B cell (primary cell): Measurements from ENCODE around the gene SLAIN2. TPM values are rescaled to one million over a fixed set of nuclear protein-coding genes. Genes with fewer than 3 reads are reported as not detected.
A peak's percentile ranks its signal among the peaks of the same experiment; 100 is the strongest.

Source experiments
- ATAC-seq: fragments of 200-7000 bp; cut with Tn5 transposase; one replicate; pipeline ENCODE4 v1.10.0; 2021; ENCODE audit warnings: low read depth, mild to moderate bottlenecking, moderate number of reproducible peaks, moderate library complexity
- CTCF ChIA-PET: fragments of 350-600 bp; sonication (Branson Sonifier 250); formaldehyde crosslinking; loops from one replicate; lab custom pipeline; 2021; ENCODE audit warnings: antibody characterized with exemption, inconsistent platforms; lab: Charles Lee
- POLR2A ChIA-PET: fragments of 350-600 bp; sonication (Branson Sonifier 250); formaldehyde crosslinking; loops from one replicate; lab custom pipeline; 2021; ENCODE audit warnings: antibody characterized with exemption; lab: Charles Lee
- DNase-seq: peaks from one replicate; pipeline ENCODE4 v3.0.0; 2013
- H2AFZ ChIP-seq: 2 replicates; pipeline ENCODE4 v1.6.1; 2012; ENCODE audit warnings: mild to moderate bottlenecking, low read depth, low read length; ENCODE audit not compliant: insufficient read depth, poor library complexity, severe bottlenecking
- H3K27ac ChIP-seq, 2 donors: 1 replicate in 1 of 2; 2 replicates in 1 of 2; pipeline ENCODE4 v1.5.1; 2012 to 2013; ENCODE audit warnings: low read length in 2 of 2, mild to moderate bottlenecking in 2 of 2, moderate library complexity in 1 of 2
- H3K27me3 ChIP-seq, 4 experiments: fragments of 200-600 bp in 1 of 4; sonication (generic) in 1 of 4; replicated peaks in 1 of 4; 1 replicate in 2 of 4; 2 replicates in 2 of 4; pipeline versions ENCODE4 v1.6.1 to v1.7.0; 2013 to 2016; ENCODE audit warnings: low read length in 3 of 4, mild to moderate bottlenecking in 2 of 4, mixed read lengths in 1 of 4, moderate library complexity in 1 of 4; ENCODE audit not compliant: insufficient read depth in 4 of 4, control insufficient read depth in 3 of 4; ENCODE audit errors: control extremely low read depth in 1 of 4
- H3K36me3 ChIP-seq, 2 experiments: replicated peaks in 1 of 2; 1 replicate in 1 of 2; 2 replicates in 1 of 2; pipeline versions ENCODE4 v1.6.1 to v1.7.1; 2013; ENCODE audit warnings: low read length in 1 of 2; ENCODE audit not compliant: insufficient read depth in 2 of 2, control insufficient read depth in 1 of 2; ENCODE audit errors: control extremely low read depth in 1 of 2, extremely low read depth in 1 of 2
- H3K4me1 ChIP-seq, 2 donors: fragments of 200-600 bp in 1 of 2; sonication (generic) in 1 of 2; 1 replicate in 1 of 2; 2 replicates in 1 of 2; pipeline versions ENCODE4 v1.5.1 to v1.6.1; 2013 to 2017; ENCODE audit warnings: low read length in 2 of 2; ENCODE audit not compliant: control insufficient read depth in 2 of 2, insufficient read depth in 2 of 2
- H3K4me2 ChIP-seq: replicated peaks from 2 replicates; pipeline ENCODE3; 2012; ENCODE audit warnings: mild to moderate bottlenecking, low read depth, low read length; ENCODE audit not compliant: poor library complexity, severe bottlenecking
- H3K4me3 ChIP-seq, 5 experiments: fragments of 200-600 bp in 1 of 5; sonication (generic) in 1 of 5; 1 replicate in 3 of 5; 2 replicates in 2 of 5; pipeline versions ENCODE4 v1.5.1 to v1.7.0; 2011 to 2016; ENCODE audit warnings: low read length in 4 of 5, mild to moderate bottlenecking in 4 of 5, low read depth in 2 of 5, control low read depth in 1 of 5, moderate library complexity in 1 of 5; ENCODE audit not compliant: insufficient read depth in 1 of 5; ENCODE audit errors: control extremely low read depth in 1 of 5, extremely low read depth in 1 of 5
- H3K79me2 ChIP-seq: fragments of 200-600 bp; sonication (generic); one replicate; pipeline ENCODE4 v1.6.0; 2016; ENCODE audit warnings: low read length; ENCODE audit not compliant: control insufficient read depth, insufficient read depth
- H3K9ac ChIP-seq: fragments of 200-600 bp; sonication (generic); 2 replicates; pipeline ENCODE4 v1.6.1; 2017; ENCODE audit warnings: mild to moderate bottlenecking, low read length, moderate library complexity
- H3K9me3 ChIP-seq, 3 donors: one replicate each; pipeline versions ENCODE4 v1.6.1 to v1.7.1; 2013; ENCODE audit warnings: low read length in 2 of 3; ENCODE audit not compliant: control insufficient read depth in 2 of 3, insufficient read depth in 1 of 3; ENCODE audit errors: control extremely low read depth in 1 of 3
- H4K20me1 ChIP-seq: 2 replicates; pipeline ENCODE4 v1.6.0; 2012; ENCODE audit warnings: mild to moderate bottlenecking, low read length; ENCODE audit not compliant: insufficient read depth, control insufficient read depth, poor library complexity, severe bottlenecking
- H3K27ac Mint-ChIP-seq: one replicate; pipeline ENCODE4 v1.8.0; 2021; ENCODE audit warnings: mixed read lengths
- H3K27me3 Mint-ChIP-seq: one replicate; pipeline ENCODE4 v1.8.0; 2021; ENCODE audit warnings: mixed read lengths
- H3K4me1 Mint-ChIP-seq: one replicate; pipeline ENCODE4 v1.8.0; 2021; ENCODE audit warnings: mixed read lengths
- H3K4me3 Mint-ChIP-seq: one replicate; pipeline ENCODE4 v1.8.0; 2021; ENCODE audit warnings: mixed read lengths
- H3K9me3 Mint-ChIP-seq: one replicate; pipeline ENCODE4 v1.8.0; 2022; ENCODE audit warnings: mixed read lengths; ENCODE audit not compliant: insufficient read depth
- CTCF ChIP-seq: fragments of 200-600 bp; IDR thresholded peaks from one replicate; pipeline ENCODE4 v1.8.0; 2022; ENCODE audit warnings: antibody characterized with exemption, mild to moderate bottlenecking
- EZH2 ChIP-seq: IDR thresholded peaks from 2 replicates; pipeline ENCODE4 v1.6.1; 2012; ENCODE audit warnings: borderline replicate concordance, low read depth, mild to moderate bottlenecking, moderate library complexity, low read length; ENCODE audit not compliant: insufficient read depth, poor library complexity, severe bottlenecking
- WGBS: methylation state at CpG from one replicate; pipeline ENCODE4 v1.1.5; 2013; ENCODE audit warnings: missing lambda C conversion rate; ENCODE audit not compliant: insufficient coverage; 5-methylcytosine and 5-hydroxymethylcytosine counted together
- intact Hi-C: fragments of 100-400 bp; cut with micrococcal nuclease; formaldehyde crosslinking; loops from one replicate; pipeline ENCODE4 v1.10.0; 2022
- polyA plus RNA-seq: library from polyadenylated mRNA; depleted of rRNA; stranded (reverse); fragments of >200 nt; gene quantifications from 2 replicates; pipeline ENCODE4 v1.2.3, GENCODE V29; 2012
- total RNA-seq, 2 donors: library from RNA; stranded (reverse); fragments of 120-200 nt in 1 of 2; gene quantifications; 1 replicate in 1 of 2; 2 replicates in 1 of 2; pipeline versions ENCODE4 v1.2.3 to v1.2.4, GENCODE V29; 2013 to 2022

The SLAIN2 gene
- total and polyA plus RNA-seq, 2 donors (not counting 1 experiment from before 2014, with no cell fraction given), result 19.7 to 69.1 TPM

- no CpG with 5 or more reads among the region's 3 CpGs for WGBS
- H3K4me3 Mint-ChIP-seq, result peak overlapping the region; percentile 96
- Histone ChIP-seq H3K79me2 (peaks cover 64% of the 10 kb centered on the region), H3K4me2 (peak overlapping the region; percentile 95), H3K4me1 (peaks cover 23 to 28% of the 10 kb centered on the region in 2 donors), H4K20me1 (peaks cover 43% of the 10 kb centered on the region), H3K4me3 (peak overlapping the region in 2 of 5 experiments; percentile 83 to 93), H3K27ac (no peak overlapping the region), H3K36me3 (peaks cover 0 to 1% of the 10 kb centered on the region in 2 experiments), H3K27me3 (no peaks in the 10 kb centered on the region), H2AFZ (no peak overlapping the region), H3K9ac (peak overlapping the region; percentile 96), H3K9me3 (no peaks in the 10 kb centered on the region)
- ChIA-PET CTCF (no interaction called here), POLR2A (no interaction called here)
- no peaks in the 10 kb centered on the region for H3K27me3 Mint-ChIP-seq
- ATAC-seq, result no peak
- intact Hi-C loops, result loop anchor here (5.0 kb wide), 1 partner anchor 296 kb away; no protein-coding TSS in a partner anchor
- peaks cover 51% of the 10 kb centered on the region for H3K4me1 Mint-ChIP-seq
- no peak for TF ChIP-seq CTCF
- TF ChIP-seq EZH2, result no peak
- H3K27ac Mint-ChIP-seq, result no peak overlapping the region
- DNase-seq, result no peak
- H3K9me3 Mint-ChIP-seq, result no peaks in the 10 kb centered on the region
These were observed 1.7 kb downstream of the SLAIN2 start for GRCh38 chr4:48343035-48343434.

- Mint-ChIP-seq H3K4me3 (peak overlapping the region; percentile 96), H3K4me1 (peaks cover 53% of the 10 kb centered on the region), H3K27me3 (no peaks in the 10 kb centered on the region), H3K27ac (no peak overlapping the region), H3K9me3 (no peaks in the 10 kb centered on the region)
- no peak for DNase-seq
- CTCF ChIA-PET, result interaction anchor here (1.6 kb wide), 1 partner anchor 216 kb away, joined by 5 read pairs; no protein-coding TSS in a partner anchor
- Histone ChIP-seq H3K4me2 (peak overlapping the region; percentile 95), H3K9ac (no peak overlapping the region), H3K27me3 (no peaks in the 10 kb centered on the region), H3K4me3 (no peak overlapping the region), H4K20me1 (peaks cover 48% of the 10 kb centered on the region), H2AFZ (no peak overlapping the region), H3K27ac (no peak overlapping the region), H3K9me3 (no peaks in the 10 kb centered on the region), H3K4me1 (peaks cover 23 to 28% of the 10 kb centered on the region in 2 donors), H3K79me2 (peaks cover 69% of the 10 kb centered on the region), H3K36me3 (peaks cover 0 to 1% of the 10 kb centered on the region in 2 experiments)
- intact Hi-C loops, result loop anchor here (5.0 kb wide), 1 partner anchor 296 kb away; no protein-coding TSS in a partner anchor
- POLR2A ChIA-PET, result no interaction called here
- WGBS, result no CpG with 5 or more reads among the region's 1 CpG
- no peak for ATAC-seq
- TF ChIP-seq CTCF (no peak), EZH2 (no peak)
These were observed 2.2 kb downstream of the SLAIN2 start for GRCh38 chr4:48343551-48343950.
